ENCODE data around the gene NINL. TPM values are rescaled to one million over a fixed set of nuclear protein-coding genes. Genes with fewer than 3 reads are reported as not detected.

NINL gene
- total RNA-seq, 4 donors from 2014 or later: 18.3 to 37.8 (median 23.5) TPM

- DNase-seq: no peak
- 87 to 91% methylated on average over 5 of the region's 5 CpGs for WGBS, 2 donors
- Histone ChIP-seq H3K4me3 (replicated peaks in 1 of 3) (no peak overlapping the region), H3K9me3 (no peaks in the 10 kb centered on the region), H3K27ac (no peak overlapping the region), H3K27me3 (no peaks in the 10 kb centered on the region), H3K4me1 (peaks cover 5 to 7% of the 10 kb centered on the region in 2 donors), H3K36me3 (no peaks in the 10 kb centered on the region)
- intact Hi-C loops (cut with DNase I): loop anchor here (5.0 to 10.0 kb wide), 2 partner anchors 334 to 412 kb away; no protein-coding TSS in a partner anchor
- TF ChIP-seq CTCF (IDR thresholded peaks at IDR 0.05) (no peak), POLR2A (IDR thresholded peaks at IDR 0.05) (no peak)
Measured at GRCh38 chr20:25408890-25409289, 176.4 kb downstream of the NINL start.

- intact Hi-C loops (cut with DNase I): loop anchor here (5.0 to 10.0 kb wide), 2 partner anchors 333 to 411 kb away; no protein-coding TSS in a partner anchor
- H3K27ac ChIP-seq: no peak overlapping the region
- no peaks in the 10 kb centered on the region for H3K36me3 ChIP-seq
Measured at GRCh38 chr20:25408170-25408547, 177.2 kb downstream of the NINL start.

GRCh38 chr20:25407311-25408169 lies 177.8 kb downstream of the NINL start, which contains the start of gene GINS1:
TSS of gene GINS1 (plus strand) at chr20:25407673. CDS start at chr20:25407821, 148 bp downstream.
- H3K27ac ChIP-seq: peak within 1 kb of the TSS in 2 of 3 donors; percentile 18 to 36
- H3K36me3 ChIP-seq: no peaks in the 10 kb centered on the region
- no peaks in the 10 kb centered on the region for H3K27me3 ChIP-seq
- intact Hi-C loops (cut with DNase I): loop anchor here (5.0 to 10.0 kb wide), 2 partner anchors 333 to 410 kb away; no protein-coding TSS in a partner anchor
- peak within 1 kb of the TSS; percentile 20 to 59 (median 53) for H3K4me3 ChIP-seq (replicated peaks in 1 of 3)
- H3K9me3 ChIP-seq: no peaks in the 10 kb centered on the region
- DNase-seq: peak; percentile 81 to 87
- H3K4me1 ChIP-seq: peaks cover 5 to 7% of the 10 kb centered on the region in 2 donors
- TF ChIP-seq CTCF (IDR thresholded peaks at IDR 0.05): no peak
- no peak for TF ChIP-seq POLR2A (IDR thresholded peaks at IDR 0.05)
- 2 to 4% methylated on average over 30 to 47 of the region's 56 CpGs for WGBS, 2 donors

More at GRCh38 chr20:25408170-25408547, 177.2 kb downstream of the NINL start:
- no peak for DNase-seq
- WGBS, 2 donors: 3 to 5% methylated on average over 4 of the region's 4 CpGs
- Histone ChIP-seq H3K27me3 (no peaks in the 10 kb centered on the region), H3K4me3 (replicated peaks in 1 of 3) (peak overlapping the region in 1 of 3 donors; percentile 53), H3K4me1 (peaks cover 5 to 7% of the 10 kb centered on the region in 2 donors), H3K9me3 (no peaks in the 10 kb centered on the region)
- TF ChIP-seq CTCF (IDR thresholded peaks at IDR 0.05) (no peak), POLR2A (IDR thresholded peaks at IDR 0.05) (no peak)

Small RNA genes within 50 kb of the gene (small RNA-seq; reads per million reads assigned to genes)
- gene RNU6ATAC17P: not detected

Other genes starting within 250 kb of the NINL start
- 100 to 1,000 TPM; 103 to 212 (median 179) TPM for gene ABHD12, start 194.7 kb downstream of the NINL start, total RNA-seq
- 1 to 10 TPM in 1 of 4 donors, under 1 TPM in 2, not detected in 1; 0.44 to 1.5 (median 0.89) TPM for gene GINS1, start 177.9 kb downstream of the NINL start, total RNA-seq
- gene NANP, start 38.5 kb upstream of the NINL start, total RNA-seq: 1 to 10 TPM; 4.7 to 8.5 (median 6.9) TPM
- gene ZNF337, start 111.3 kb upstream of the NINL start, total RNA-seq: 10 to 100 TPM; 17.3 to 21.2 (median 18.7) TPM